Measurements from ENCODE around the gene EIF4A3.

The EIF4A3 gene

DNA sequence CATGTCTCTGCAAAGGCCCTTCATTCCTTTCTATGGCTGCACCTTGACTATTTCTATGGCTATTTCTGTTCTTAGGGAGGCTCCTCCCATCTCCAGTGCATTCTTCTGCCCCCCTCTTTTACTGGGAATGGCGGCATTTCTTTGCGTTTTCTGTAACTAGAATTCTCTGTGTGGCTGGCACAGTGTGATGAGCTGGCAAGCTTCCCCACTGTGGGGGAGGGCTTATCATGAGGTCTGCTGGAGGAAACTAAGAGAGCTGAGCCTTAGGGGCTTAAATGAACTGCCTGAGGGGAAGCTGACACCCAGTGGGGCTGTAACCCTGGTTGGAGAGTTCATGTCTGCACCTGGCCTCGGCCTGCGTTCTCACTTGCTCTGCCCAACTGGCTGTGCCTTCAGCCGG is 21.4 kb upstream of the EIF4A3 start:
- H2AK5ac ChIP-seq (ENCODE audit: low read length) = no peak overlapping the region
- H2AFZ ChIP-seq (ENCODE audit: insufficient read depth, low read length, poor library complexity) = no peak overlapping the region
- no peaks in the 10 kb centered on the region for H3K79me2 ChIP-seq (ENCODE audit: control insufficient read depth, insufficient read depth, low read length, poor library complexity)
- H2BK5ac ChIP-seq (ENCODE audit: low read depth, low read length, poor library complexity) = no peak overlapping the region
- DNase-seq = no peak
- H2BK120ac ChIP-seq (ENCODE audit: insufficient read depth, low read length, poor library complexity) = no peak overlapping the region
- H3K79me1 ChIP-seq (ENCODE audit: low read length) = no peaks in the 10 kb centered on the region
- no peak overlapping the region for H4K91ac ChIP-seq (ENCODE audit: low read depth, low read length)
- no peak overlapping the region for H3K4me2 ChIP-seq (ENCODE audit: low read length)
- no peak overlapping the region for H3K4ac ChIP-seq (ENCODE audit: low read depth, low read length)
- H4K8ac ChIP-seq (ENCODE audit: low read depth, low read length) = no peak overlapping the region
- no peak overlapping the region for H3K23ac ChIP-seq (ENCODE audit: low read length)
- peaks cover 13 to 14% of the 10 kb centered on the region in 2 experiments for H3K4me1 ChIP-seq (ENCODE audit: control insufficient read depth in 1 of 2, insufficient read depth in 2 of 2, low read length in 2 of 2)
- no peaks in the 10 kb centered on the region for H3K36me3 ChIP-seq (ENCODE audit: control insufficient read depth in 1 of 2, insufficient read depth in 2 of 2, low read length in 2 of 2)
- no peak overlapping the region for H3K14ac ChIP-seq (ENCODE audit: low read length)
- no peak overlapping the region for H3K9ac ChIP-seq (ENCODE audit: low read length)
- H3K27ac ChIP-seq (ENCODE audit: low read depth, low read length) = no peak overlapping the region
- H4K12ac ChIP-seq (ENCODE audit: low read depth, low read length) = no peak overlapping the region
- H3K18ac ChIP-seq (ENCODE audit: low read length) = no peak overlapping the region
- no peaks in the 10 kb centered on the region for H3K27me3 ChIP-seq (ENCODE audit: insufficient read depth, low read length)
- WGBS (ENCODE audit: extremely low coverage, insufficient coverage, insufficient read length) = no CpG with 5 or more reads among the region's 5 CpGs
- no peaks in the 10 kb centered on the region for H3K9me3 ChIP-seq (ENCODE audit: insufficient read depth, low read depth, low read length)
- no peak overlapping the region for H3K4me3 ChIP-seq (ENCODE audit: low read depth, low read length)
- H2BK12ac ChIP-seq (ENCODE audit: low read length) = peak overlapping the region; percentile 28

DNA sequence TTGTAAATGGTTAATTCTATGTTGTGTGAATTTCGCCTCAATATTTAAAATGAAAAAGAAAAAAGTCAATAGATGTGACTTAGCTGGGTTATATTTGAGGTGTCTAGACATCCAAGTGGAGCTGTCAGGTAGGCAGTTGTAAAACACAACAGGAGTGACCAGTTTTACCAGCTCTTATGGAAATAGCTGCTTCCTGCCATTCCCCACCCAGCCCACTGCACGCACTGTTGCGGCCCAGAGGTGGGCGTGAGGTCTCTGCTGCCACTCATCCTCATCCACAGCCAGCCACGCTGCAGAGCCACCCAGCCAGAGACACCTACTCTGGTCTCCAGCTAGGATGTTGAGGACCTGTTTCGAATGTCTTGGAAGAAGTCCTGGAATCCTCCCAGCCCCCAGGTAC is 19.5 kb upstream of the EIF4A3 start:
- H2BK120ac ChIP-seq (ENCODE audit: insufficient read depth, low read length, poor library complexity) = no peak overlapping the region
- H3K4me3 ChIP-seq (ENCODE audit: low read depth, low read length) = no peak overlapping the region
- no peak overlapping the region for H2AK5ac ChIP-seq (ENCODE audit: low read length)
- no peaks in the 10 kb centered on the region for H3K79me1 ChIP-seq (ENCODE audit: low read length)
- no peak overlapping the region for H4K12ac ChIP-seq (ENCODE audit: low read depth, low read length)
- no peak overlapping the region for H2AFZ ChIP-seq (ENCODE audit: insufficient read depth, low read length, poor library complexity)
- no peak overlapping the region for H3K18ac ChIP-seq (ENCODE audit: low read length)
- H4K91ac ChIP-seq (ENCODE audit: low read depth, low read length) = no peak overlapping the region
- no peak for DNase-seq
- no peak overlapping the region for H3K14ac ChIP-seq (ENCODE audit: low read length)
- WGBS (ENCODE audit: extremely low coverage, insufficient coverage, insufficient read length) = no CpG with 5 or more reads among the region's 6 CpGs
- H3K4ac ChIP-seq (ENCODE audit: low read depth, low read length) = no peak overlapping the region
- H3K79me2 ChIP-seq (ENCODE audit: control insufficient read depth, insufficient read depth, low read length, poor library complexity) = no peaks in the 10 kb centered on the region
- no peak overlapping the region for H2BK5ac ChIP-seq (ENCODE audit: low read depth, low read length, poor library complexity)
- H3K9ac ChIP-seq (ENCODE audit: low read length) = no peak overlapping the region
- peaks cover 11 to 14% of the 10 kb centered on the region in 2 experiments for H3K4me1 ChIP-seq (ENCODE audit: control insufficient read depth in 1 of 2, insufficient read depth in 2 of 2, low read length in 2 of 2)
- peak overlapping the region; percentile 44 for H4K8ac ChIP-seq (ENCODE audit: low read depth, low read length)
- H2BK12ac ChIP-seq (ENCODE audit: low read length) = peak overlapping the region; percentile 53
- no peaks in the 10 kb centered on the region for H3K9me3 ChIP-seq (ENCODE audit: insufficient read depth, low read depth, low read length)
- no peaks in the 10 kb centered on the region for H3K36me3 ChIP-seq (ENCODE audit: control insufficient read depth in 1 of 2, insufficient read depth in 2 of 2, low read length in 2 of 2)
- no peak overlapping the region for H3K23ac ChIP-seq (ENCODE audit: low read length)
- H3K4me2 ChIP-seq (ENCODE audit: low read length) = no peak overlapping the region
- H3K27me3 ChIP-seq (ENCODE audit: insufficient read depth, low read length) = no peaks in the 10 kb centered on the region
- no peak overlapping the region for H3K27ac ChIP-seq (ENCODE audit: low read depth, low read length)

- H3K14ac ChIP-seq (ENCODE audit: low read length) = no peak overlapping the region
- no CpG with 5 or more reads among the region's 11 CpGs for whole genome bisulfite sequencing (ENCODE audit: extremely low coverage, insufficient coverage, insufficient read length)
- no peak overlapping the region for H2BK5ac ChIP-seq (ENCODE audit: low read depth, low read length, poor library complexity)
- H3K36me3 ChIP-seq (ENCODE audit: control insufficient read depth in 1 of 2, insufficient read depth in 2 of 2, low read length in 2 of 2) = no peaks in the 10 kb centered on the region
- H2BK12ac ChIP-seq (ENCODE audit: low read length) = no peak overlapping the region
- H3K4ac ChIP-seq (ENCODE audit: low read depth, low read length) = no peak overlapping the region
- no peak overlapping the region for H3K18ac ChIP-seq (ENCODE audit: low read length)
- no peak overlapping the region for H2BK120ac ChIP-seq (ENCODE audit: insufficient read depth, low read length, poor library complexity)
- H3K4me1 ChIP-seq (ENCODE audit: control insufficient read depth in 1 of 2, insufficient read depth in 2 of 2, low read length in 2 of 2) = peaks cover 4 to 6% of the 10 kb centered on the region in 2 experiments
- no peak overlapping the region for H2AFZ ChIP-seq (ENCODE audit: insufficient read depth, low read length, poor library complexity)
- no peak overlapping the region for H3K9ac ChIP-seq (ENCODE audit: low read length)
- no peak for DNase-seq
- no peaks in the 10 kb centered on the region for H3K79me2 ChIP-seq (ENCODE audit: control insufficient read depth, insufficient read depth, low read length, poor library complexity)
- no peaks in the 10 kb centered on the region for H3K9me3 ChIP-seq (ENCODE audit: insufficient read depth, low read depth, low read length)
- no peaks in the 10 kb centered on the region for H3K79me1 ChIP-seq (ENCODE audit: low read length)
- no peaks in the 10 kb centered on the region for H3K27me3 ChIP-seq (ENCODE audit: insufficient read depth, low read length)
- no peak overlapping the region for H4K91ac ChIP-seq (ENCODE audit: low read depth, low read length)
- no peak overlapping the region for H4K12ac ChIP-seq (ENCODE audit: low read depth, low read length)
- H3K23ac ChIP-seq (ENCODE audit: low read length) = no peak overlapping the region
- no peak overlapping the region for H2AK5ac ChIP-seq (ENCODE audit: low read length)
- no peak overlapping the region for H3K4me3 ChIP-seq (ENCODE audit: low read depth, low read length)
- no peak overlapping the region for H4K8ac ChIP-seq (ENCODE audit: low read depth, low read length)
- no peak overlapping the region for H3K27ac ChIP-seq (ENCODE audit: low read depth, low read length)
- H3K4me2 ChIP-seq (ENCODE audit: low read length) = no peak overlapping the region
Observed at GRCh38 chr17:80164185-80164584, 17.3 kb upstream of the EIF4A3 start.

DNA sequence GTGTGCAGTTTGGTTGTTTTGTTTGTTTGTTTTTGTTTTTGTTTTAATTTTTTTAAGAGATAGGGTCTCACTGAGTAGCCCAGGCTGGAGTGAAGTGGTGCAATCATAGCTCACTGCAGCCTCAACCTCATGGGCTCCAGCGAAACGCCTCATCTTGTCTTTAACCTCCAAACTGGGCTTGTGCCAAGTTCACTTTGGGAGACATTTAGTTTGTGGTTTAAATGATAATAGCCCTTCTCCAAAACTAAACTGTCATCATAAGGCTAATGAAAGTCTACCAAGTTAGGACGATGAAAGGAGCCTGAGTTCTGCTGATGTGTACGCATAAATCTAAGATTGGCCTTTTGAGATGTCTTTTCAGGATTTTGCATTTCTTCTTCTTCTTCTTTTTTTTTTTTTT is 16.4 kb upstream of the EIF4A3 start:
- Histone ChIP-seq H4K12ac (ENCODE audit: low read depth, low read length) (no peak overlapping the region), H3K4me3 (ENCODE audit: low read depth, low read length) (no peak overlapping the region), H3K9me3 (ENCODE audit: insufficient read depth, low read depth, low read length) (no peaks in the 10 kb centered on the region), H3K27me3 (ENCODE audit: insufficient read depth, low read length) (no peaks in the 10 kb centered on the region), H2AFZ (ENCODE audit: insufficient read depth, low read length, poor library complexity) (no peak overlapping the region), H3K36me3 (ENCODE audit: control insufficient read depth in 1 of 2, insufficient read depth in 2 of 2, low read length in 2 of 2) (no peaks in the 10 kb centered on the region), H3K18ac (ENCODE audit: low read length) (no peak overlapping the region), H3K4me2 (ENCODE audit: low read length) (no peak overlapping the region), H2BK12ac (ENCODE audit: low read length) (no peak overlapping the region), H4K91ac (ENCODE audit: low read depth, low read length) (no peak overlapping the region), H3K9ac (ENCODE audit: low read length) (no peak overlapping the region), H3K79me2 (ENCODE audit: control insufficient read depth, insufficient read depth, low read length, poor library complexity) (no peaks in the 10 kb centered on the region), H3K23ac (ENCODE audit: low read length) (no peak overlapping the region), H3K4me1 (ENCODE audit: control insufficient read depth in 1 of 2, insufficient read depth in 2 of 2, low read length in 2 of 2) (peaks cover 4 to 6% of the 10 kb centered on the region in 2 experiments), H2BK120ac (ENCODE audit: insufficient read depth, low read length, poor library complexity) (no peak overlapping the region), H3K4ac (ENCODE audit: low read depth, low read length) (no peak overlapping the region), H3K14ac (ENCODE audit: low read length) (no peak overlapping the region), H3K79me1 (ENCODE audit: low read length) (no peaks in the 10 kb centered on the region), H2BK5ac (ENCODE audit: low read depth, low read length, poor library complexity) (no peak overlapping the region), H3K27ac (ENCODE audit: low read depth, low read length) (no peak overlapping the region), H4K8ac (ENCODE audit: low read depth, low read length) (no peak overlapping the region), H2AK5ac (ENCODE audit: low read length) (no peak overlapping the region)
- no peak for DNase-seq
- no CpG with 5 or more reads among the region's 4 CpGs for WGBS (ENCODE audit: extremely low coverage, insufficient coverage, insufficient read length)

All from trophoblast cell (in vitro differentiated cells and primary cell).